CD4-positive, CD25-positive, alpha-beta regulatory T cell (primary cell): ENCODE data around the gene CCL27. TPM values are rescaled to one million over a fixed set of nuclear protein-coding genes. Genes with fewer than 3 reads are reported as not detected.

Experiments
- ATAC-seq, 2 donors: fragments of 150-1000 bp; cut with Tn5 transposase; one replicate each; pipeline ENCODE4 v1.10.0; 2021; ENCODE audit warnings: low read depth in 2 of 2, moderate number of reproducible peaks in 2 of 2, moderate library complexity in 1 of 2
- DNase-seq, 3 donors: peaks; one replicate each; pipeline versions ENCODE4 v3.0.0 to v3.0.0-alpha.2; 2012 to 2022; ENCODE audit warnings: mixed read lengths in 1 of 3
- H3K27ac ChIP-seq: one replicate; pipeline ENCODE4 v1.7.0; 2013; ENCODE audit warnings: mild to moderate bottlenecking, low read length; ENCODE audit not compliant: insufficient read depth, poor library complexity, severe bottlenecking
- H3K27me3 ChIP-seq: one replicate; pipeline ENCODE4 v1.7.0; 2013; ENCODE audit warnings: low read length; ENCODE audit not compliant: control insufficient read depth, insufficient read depth
- H3K36me3 ChIP-seq: one replicate; pipeline ENCODE4 v1.7.0; 2013; ENCODE audit warnings: mild to moderate bottlenecking, low read length, moderate library complexity; ENCODE audit not compliant: control insufficient read depth, insufficient read depth
- H3K4me1 ChIP-seq: 2 replicates; pipeline ENCODE4 v1.7.0; 2013; ENCODE audit warnings: mild to moderate bottlenecking, low read length; ENCODE audit not compliant: insufficient read depth, control insufficient read depth, poor library complexity, severe bottlenecking
- H3K4me3 ChIP-seq: one replicate; pipeline ENCODE4 v1.7.0; 2013; ENCODE audit warnings: low read depth, mild to moderate bottlenecking, low read length, moderate library complexity
- H3K9me3 ChIP-seq, 2 experiments: 1 replicate in 1 of 2; 2 replicates in 1 of 2; pipeline ENCODE4 v1.7.0; 2013; ENCODE audit warnings: low read length in 2 of 2, mild to moderate bottlenecking in 1 of 2, moderate library complexity in 1 of 2; ENCODE audit not compliant: control insufficient read depth in 2 of 2
- H3K27ac Mint-ChIP-seq, 3 donors: one replicate each; pipeline ENCODE4 v1.8.0; 2020 to 2022; ENCODE audit warnings: mild to moderate bottlenecking in 3 of 3, mixed read lengths in 3 of 3, moderate library complexity in 2 of 3
- H3K27me3 Mint-ChIP-seq: one replicate; pipeline ENCODE4 v1.8.0; 2022; ENCODE audit warnings: mild to moderate bottlenecking, mixed read lengths
- H3K36me3 Mint-ChIP-seq: one replicate; pipeline ENCODE4 v1.8.0; 2020; ENCODE audit warnings: mixed read lengths
- H3K4me1 Mint-ChIP-seq, 4 donors: one replicate each; pipeline ENCODE4 v1.8.0; 2020 to 2022; ENCODE audit warnings: mixed read lengths in 4 of 4, mild to moderate bottlenecking in 1 of 4
- H3K4me3 Mint-ChIP-seq, 4 donors: one replicate each; pipeline ENCODE4 v1.8.0; 2020 to 2022; ENCODE audit warnings: mild to moderate bottlenecking in 4 of 4, mixed read lengths in 4 of 4, moderate library complexity in 3 of 4
- H3K9me3 Mint-ChIP-seq, 7 donors: one replicate each; pipeline ENCODE4 v1.8.0; 2020 to 2022; ENCODE audit warnings: mixed read lengths in 7 of 7, mild to moderate bottlenecking in 3 of 7, moderate library complexity in 2 of 7
- polyA plus RNA-seq, 4 donors: library from polyadenylated mRNA; unstranded; fragments of 300-500 nt; fragmentation: Illumina TruSeq; gene quantifications; one replicate each; pipeline ENCODE4 v1.2.3, GENCODE V29; 2021
- total RNA-seq: library from RNA; stranded (reverse); gene quantifications from one replicate; pipeline ENCODE4 v1.2.3, GENCODE V29; 2022

Gene CCL27
- total and polyA plus RNA-seq, 5 donors from 2014 or later, result 0.28 TPM; not detected in 4

GRCh38 chr9:34615132-34615531 is 47.3 kb downstream of the CCL27 start:
- peaks cover 39% of the 10 kb centered on the region for H3K4me1 ChIP-seq
- Mint-ChIP-seq H3K36me3 (peaks cover 21% of the 10 kb centered on the region), H3K4me3 (peak overlapping the region in 1 of 4 donors; percentile 91), H3K4me1 (peaks cover 4 to 37% (median 37%) of the 10 kb centered on the region in 4 donors), H3K27ac (no peak overlapping the region), H3K27me3 (peaks cover 7% of the 10 kb centered on the region), H3K9me3 (no peaks in the 10 kb centered on the region)
- no peak overlapping the region for H3K4me3 ChIP-seq
- no peaks in the 10 kb centered on the region for H3K9me3 ChIP-seq
- H3K36me3 ChIP-seq, result peaks cover 35% of the 10 kb centered on the region
- H3K27ac ChIP-seq, result no peak overlapping the region
- H3K27me3 ChIP-seq, result no peaks in the 10 kb centered on the region
- no peak for ATAC-seq
- DNase-seq, result no peak

- Mint-ChIP-seq H3K27ac (peak overlapping the region; percentile 87 to 95 (median 91)), H3K36me3 (peaks cover 21% of the 10 kb centered on the region), H3K27me3 (peaks cover 7% of the 10 kb centered on the region)
Observed at GRCh38 chr9:34612788-34613390, 49.6 kb downstream of the CCL27 start.

More at GRCh38 chr9:34612788-34613390, 49.6 kb downstream of the CCL27 start:
- Mint-ChIP-seq H3K4me1 (peaks cover 0 to 29% (median 26%) of the 10 kb centered on the region in 4 donors), H3K9me3 (no peaks in the 10 kb centered on the region), H3K4me3 (peak overlapping the region; percentile 91 to 99 (median 91))
- ATAC-seq, result peak; percentile 30 to 41
- H3K4me3 ChIP-seq, result peak overlapping the region; percentile 77
- H3K27me3 ChIP-seq, result no peaks in the 10 kb centered on the region
- DNase-seq, result peak; percentile 60 to 75 (median 66)
- no peaks in the 10 kb centered on the region for H3K9me3 ChIP-seq
- peaks cover 24% of the 10 kb centered on the region for H3K4me1 ChIP-seq
- H3K27ac ChIP-seq, result peak overlapping the region; percentile 80
- peaks cover 30% of the 10 kb centered on the region for H3K36me3 ChIP-seq

Other genes with a start within 250 kb of the CCL27 start
- gene FAM219A, start 204.1 kb downstream of the CCL27 start, total RNA-seq, result 16.9 TPM
- gene FAM219A, start 204.1 kb downstream of the CCL27 start, polyA plus RNA-seq, result 1 to 10 TPM in 2 of 4 donors, under 1 TPM in 2; 0.70 to 1.3 (median 0.97) TPM
- gene DNAI1, start 203.9 kb downstream of the CCL27 start, total RNA-seq, result not detected
- gene DNAI1, start 203.9 kb downstream of the CCL27 start, polyA plus RNA-seq, result not detected
- 0.37 TPM for gene ENHO, start 139.7 kb downstream of the CCL27 start, total RNA-seq
- gene ENHO, start 139.7 kb downstream of the CCL27 start, polyA plus RNA-seq, result under 1 TPM in 1 of 4 donors, not detected in 3; 0.16 TPM
- gene CNTFR, start 72.9 kb downstream of the CCL27 start, total RNA-seq, result not detected
- gene CNTFR, start 72.9 kb downstream of the CCL27 start, polyA plus RNA-seq, result not detected
- gene RPP25L, start 50.6 kb downstream of the CCL27 start, total RNA-seq, result 6.7 TPM
- gene RPP25L, start 50.6 kb downstream of the CCL27 start, polyA plus RNA-seq, result 10 to 100 TPM; 63.4 to 80.0 (median 68.5) TPM
- 80.4 TPM for gene DCTN3, start 42.2 kb downstream of the CCL27 start, total RNA-seq
- gene DCTN3, start 42.2 kb downstream of the CCL27 start, polyA plus RNA-seq, result 100 to 1,000 TPM; 152 to 202 (median 171) TPM
- not detected for gene ARID3C, start 33.6 kb downstream of the CCL27 start, total RNA-seq
- gene ARID3C, start 33.6 kb downstream of the CCL27 start, polyA plus RNA-seq, result not detected
- gene SIGMAR1, start 24.9 kb downstream of the CCL27 start, total RNA-seq, result 34.1 TPM
- 100 to 1,000 TPM; 107 to 130 (median 119) TPM for gene SIGMAR1, start 24.9 kb downstream of the CCL27 start, polyA plus RNA-seq
- 222 TPM for gene GALT, start 16.0 kb downstream of the CCL27 start, total RNA-seq
- 10 to 100 TPM; 56.1 to 67.0 (median 60.1) TPM for gene GALT, start 16.0 kb downstream of the CCL27 start, polyA plus RNA-seq
- 228 TPM for gene IL11RA, start 10.5 kb downstream of the CCL27 start, total RNA-seq
- gene IL11RA, start 10.5 kb downstream of the CCL27 start, polyA plus RNA-seq, result 10 to 100 TPM in 2 of 4 donors, 1 to 10 TPM in 2; 7.3 to 12.3 (median 9.6) TPM
- not detected for gene CCL19, start 28.6 kb upstream of the CCL27 start, total RNA-seq
- not detected for gene CCL19, start 28.6 kb upstream of the CCL27 start, polyA plus RNA-seq
- gene CCL21, start 47.5 kb upstream of the CCL27 start, total RNA-seq, result not detected
- not detected for gene CCL21, start 47.5 kb upstream of the CCL27 start, polyA plus RNA-seq